Kidney (tissue), 14 donors: Measurements from ENCODE around the gene GALNT17. TPM values are rescaled to one million over a fixed set of nuclear protein-coding genes. Genes with fewer than 3 reads are reported as not detected.

Source experiments
- DNase-seq, 5 donors: peaks; one replicate each; pipeline ENCODE4 v3.0.0-alpha.2; 2013 to 2020
- FAIRE-seq: peaks from 2 replicates; lab custom pipeline; 2012; peaks lifted over from hg19 to GRCh38; lab: Jason Lieb, UNC
- H3K27ac ChIP-seq, 2 donors: one replicate each; pipeline ENCODE4 v1.7.0; 2013; ENCODE audit warnings: low read depth in 2 of 2, low read length in 2 of 2, inconsistent platforms in 1 of 2
- H3K27me3 ChIP-seq: one replicate; pipeline ENCODE4 v1.7.1; 2013; ENCODE audit warnings: low read length, inconsistent platforms; ENCODE audit not compliant: control insufficient read depth, insufficient read depth
- H3K36me3 ChIP-seq, 3 donors: one replicate each; pipeline versions ENCODE4 v1.7.0 to v1.7.1; 2013; ENCODE audit warnings: low read length in 3 of 3, control low read depth in 1 of 3, inconsistent platforms in 1 of 3; ENCODE audit not compliant: insufficient read depth in 3 of 3, control insufficient read depth in 2 of 3
- H3K4me1 ChIP-seq, 3 donors: one replicate each; pipeline versions ENCODE4 v1.7.0 to v1.7.1; 2013; ENCODE audit warnings: low read length in 3 of 3, inconsistent platforms in 1 of 3, low read depth in 1 of 3; ENCODE audit not compliant: control insufficient read depth in 2 of 3, insufficient read depth in 2 of 3
- H3K4me3 ChIP-seq, 3 donors: one replicate each; pipeline versions ENCODE4 v1.7.0 to v1.8.1; 2013; ENCODE audit warnings: low read length in 3 of 3, control low read depth in 1 of 3, inconsistent platforms in 1 of 3
- H3K9ac ChIP-seq, 3 donors: one replicate each; pipeline versions ENCODE4 v1.7.0 to v1.7.1; 2013; ENCODE audit warnings: low read length in 3 of 3, control low read depth in 1 of 3, inconsistent platforms in 1 of 3
- H3K9me3 ChIP-seq, 3 donors: one replicate each; pipeline versions ENCODE4 v1.7.0 to v1.7.1; 2013; ENCODE audit warnings: low read length in 3 of 3, control low read depth in 1 of 3, inconsistent platforms in 1 of 3; ENCODE audit not compliant: control insufficient read depth in 2 of 3, insufficient read depth in 1 of 3
- intact Hi-C: fragments of 100-400 bp; cut with DNase I; formaldehyde crosslinking; loops from one replicate; pipeline ENCODE4 v1.11.1; 2022
- polyA plus RNA-seq: library from polyadenylated mRNA; stranded (reverse); fragments of 350-450 nt; fragmentation: Illumina TruSeq; extraction: RNeasy Lipid Tissue Mini Kit (QIAGEN cat#74804); gene quantifications from one replicate; pipeline ENCODE4 v1.2.3, GENCODE V29; 2014; ENCODE audit warnings: low read depth, low replicate concordance; ENCODE audit not compliant: insufficient read depth
- total RNA-seq: library from RNA; stranded (reverse); fragmentation: NEBNext Ultra II Directional; extraction: Animal tissue kit (Norgen Biotek cat#: 25700); gene quantifications from one replicate; pipeline ENCODE4 v1.2.1, GENCODE V29; 2021
- TF ChIP-seq, protein P1 (sequence below): IDR thresholded peaks from 3 replicates; pipeline ENCODE4 v1.5.1; 2012; ENCODE audit warnings: mild to moderate bottlenecking, moderate library complexity, borderline replicate concordance; ENCODE audit not compliant: insufficient read depth; ENCODE audit errors: extremely low read depth
- donor health status: control.
- donor health status: control.
- donor health status: control.
- donor health status: control.
- donor health status: control.
- donor health status: DM: yes; HTN: yes; CAD: no.
- donor health status: Normal renal cell carcinoma (clear cell type).

GALNT17 gene
- total and polyA plus RNA-seq, 2 donors from 2014 or later = 2.4 to 5.5 TPM

DNA sequence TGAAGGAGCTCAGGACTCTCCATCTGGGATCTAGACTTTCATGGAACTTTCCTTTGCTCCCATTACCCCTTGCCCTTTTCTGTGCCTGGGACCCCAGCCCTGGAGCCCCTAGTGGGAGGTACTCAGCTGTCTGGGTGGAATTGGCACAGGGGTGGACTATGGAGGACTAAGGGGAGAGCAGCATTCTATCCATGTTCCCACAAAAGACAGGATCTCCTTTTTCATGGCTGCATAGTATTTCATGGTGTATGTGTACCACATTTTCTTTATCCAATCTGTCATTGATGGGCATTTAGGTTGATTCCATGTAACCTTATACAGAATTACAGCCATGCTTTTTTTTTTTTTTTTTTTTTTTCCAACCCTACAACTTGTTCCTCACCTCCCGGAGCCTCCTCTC is 89.1 kb downstream of the GALNT17 start:
- Histone ChIP-seq H3K4me1 (no peaks in the 10 kb centered on the region), H3K9ac (no peak overlapping the region), H3K27me3 (no peaks in the 10 kb centered on the region), H3K4me3 (no peak overlapping the region), H3K27ac (no peak overlapping the region), H3K36me3 (no peaks in the 10 kb centered on the region), H3K9me3 (no peaks in the 10 kb centered on the region)
- TF ChIP-seq, protein P1, sequence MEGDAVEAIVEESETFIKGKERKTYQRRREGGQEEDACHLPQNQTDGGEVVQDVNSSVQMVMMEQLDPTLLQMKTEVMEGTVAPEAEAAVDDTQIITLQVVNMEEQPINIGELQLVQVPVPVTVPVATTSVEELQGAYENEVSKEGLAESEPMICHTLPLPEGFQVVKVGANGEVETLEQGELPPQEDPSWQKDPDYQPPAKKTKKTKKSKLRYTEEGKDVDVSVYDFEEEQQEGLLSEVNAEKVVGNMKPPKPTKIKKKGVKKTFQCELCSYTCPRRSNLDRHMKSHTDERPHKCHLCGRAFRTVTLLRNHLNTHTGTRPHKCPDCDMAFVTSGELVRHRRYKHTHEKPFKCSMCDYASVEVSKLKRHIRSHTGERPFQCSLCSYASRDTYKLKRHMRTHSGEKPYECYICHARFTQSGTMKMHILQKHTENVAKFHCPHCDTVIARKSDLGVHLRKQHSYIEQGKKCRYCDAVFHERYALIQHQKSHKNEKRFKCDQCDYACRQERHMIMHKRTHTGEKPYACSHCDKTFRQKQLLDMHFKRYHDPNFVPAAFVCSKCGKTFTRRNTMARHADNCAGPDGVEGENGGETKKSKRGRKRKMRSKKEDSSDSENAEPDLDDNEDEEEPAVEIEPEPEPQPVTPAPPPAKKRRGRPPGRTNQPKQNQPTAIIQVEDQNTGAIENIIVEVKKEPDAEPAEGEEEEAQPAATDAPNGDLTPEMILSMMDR = no peak
- FAIRE-seq (no peak), DNase-seq (no peak)
- intact Hi-C loops = no loop called here

DNA sequence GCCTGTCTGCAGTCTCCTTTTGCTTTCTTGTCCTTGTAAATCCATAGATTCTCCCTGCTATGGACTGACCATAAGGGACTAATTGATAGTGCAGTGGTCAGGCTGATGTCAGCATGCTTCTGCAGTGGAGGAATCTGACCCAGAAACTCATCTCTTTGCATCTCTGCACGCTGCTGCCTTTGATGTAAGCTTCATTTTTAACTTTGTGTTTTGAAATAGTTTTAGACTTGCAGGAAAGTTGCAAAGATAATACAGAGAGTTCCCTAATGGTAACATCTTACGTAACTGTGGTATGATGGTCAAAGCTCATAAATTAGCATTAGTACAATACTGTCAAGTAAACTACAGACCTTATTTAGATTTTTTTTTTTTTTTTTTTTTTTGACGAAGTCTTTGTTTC is 89.6 kb downstream of the GALNT17 start:
- Histone ChIP-seq H3K4me3 (no peak overlapping the region), H3K36me3 (no peaks in the 10 kb centered on the region), H3K9me3 (no peaks in the 10 kb centered on the region), H3K27ac (no peak overlapping the region), H3K27me3 (no peaks in the 10 kb centered on the region), H3K4me1 (no peaks in the 10 kb centered on the region), H3K9ac (no peak overlapping the region)
- no peak for FAIRE-seq
- intact Hi-C loops = no loop called here
- TF ChIP-seq, protein P1 = no peak
- DNase-seq = no peak

DNA sequence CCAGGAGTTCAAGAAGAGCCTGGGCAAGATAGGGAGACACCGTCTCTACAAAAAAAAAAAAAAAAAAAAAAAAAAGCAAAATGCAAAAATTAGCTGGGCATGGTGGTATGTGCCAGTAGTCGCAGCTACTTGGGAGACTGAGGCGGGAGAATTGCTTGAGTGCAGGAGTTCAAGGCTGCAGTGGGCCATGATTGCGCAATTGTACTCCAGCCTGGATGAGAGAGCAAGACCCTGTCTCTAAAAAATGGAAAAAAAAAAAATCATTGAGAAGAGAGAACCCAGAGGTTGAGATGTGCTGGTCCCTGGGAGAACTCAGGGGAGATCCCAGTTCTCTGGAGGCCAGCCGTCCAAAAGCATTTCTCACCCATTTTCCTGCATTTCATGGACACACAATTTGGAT is 95.2 kb downstream of the GALNT17 start:
- no peak for DNase-seq
- TF ChIP-seq, protein P1 = no peak
- Histone ChIP-seq H3K27ac (no peak overlapping the region), H3K27me3 (no peaks in the 10 kb centered on the region), H3K9me3 (peaks cover 0 to 3% (median 0%) of the 10 kb centered on the region in 3 donors), H3K4me1 (no peaks in the 10 kb centered on the region), H3K36me3 (no peaks in the 10 kb centered on the region), H3K9ac (no peak overlapping the region), H3K4me3 (no peak overlapping the region)
- intact Hi-C loops = no loop called here
- FAIRE-seq = no peak

DNA sequence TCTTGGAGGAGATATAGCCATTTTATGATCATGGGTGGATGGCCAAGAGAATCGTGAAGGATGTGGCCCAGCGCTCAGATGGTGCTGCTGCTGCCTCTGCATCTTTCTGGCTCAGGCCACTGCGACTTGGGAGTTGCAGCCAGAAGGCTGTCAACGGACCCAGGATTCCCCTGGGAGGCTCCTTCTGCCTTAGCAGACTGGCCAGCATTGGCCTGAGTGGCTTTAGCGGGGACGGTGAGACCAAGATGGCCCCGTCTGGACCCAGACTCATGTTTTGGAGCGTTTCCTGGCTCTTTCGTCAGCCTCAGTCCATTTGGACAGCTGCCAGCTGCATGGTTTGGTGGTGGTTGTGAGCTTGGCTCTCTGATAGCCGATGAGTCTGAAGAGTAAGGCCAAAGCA is 97.2 kb downstream of the GALNT17 start:
- peaks cover 0 to 3% (median 0%) of the 10 kb centered on the region in 3 donors for H3K9me3 ChIP-seq
- H3K36me3 ChIP-seq = no peaks in the 10 kb centered on the region
- DNase-seq (no peak), FAIRE-seq (no peak)
- H3K27me3 ChIP-seq = no peaks in the 10 kb centered on the region
- H3K4me1 ChIP-seq = no peaks in the 10 kb centered on the region
- H3K9ac ChIP-seq = no peak overlapping the region
- no peak overlapping the region for H3K27ac ChIP-seq
- no peak overlapping the region for H3K4me3 ChIP-seq
- TF ChIP-seq, protein P1 = no peak
- intact Hi-C loops = no loop called here
